PC-9 (cell line): ENCODE measurements around the gene STN1. TPM values are rescaled to one million over a fixed set of nuclear protein-coding genes. Genes with fewer than 3 reads are reported as not detected.

ENCODE experiments used
- BruUV-seq: library from RNA; stranded (reverse); fragments of 400-500 nt; replicated peaks from 2 replicates; lab custom pipeline; 2021; lab: Mats Ljungman, UMichigan
- CTCF ChIA-PET: fragments of 300-600 bp; sonication (Branson Sonifier 250); formaldehyde crosslinking; loops from one replicate; lab custom pipeline; 2022; ENCODE audit warnings: antibody characterized with exemption; lab: Charles Lee
- POLR2A ChIA-PET: fragments of 300-600 bp; sonication (Branson Sonifier 250); formaldehyde crosslinking; loops from one replicate; lab custom pipeline; 2022; ENCODE audit warnings: antibody characterized with exemption; ENCODE audit not compliant: unreplicated experiment; lab: Charles Lee
- DNase-seq, 2 experiments: peaks; one replicate each; pipeline versions ENCODE4 v3.0.0 to v3.0.0-alpha.2; 2015 to 2022; ENCODE audit warnings: mixed read lengths in 1 of 2
- H2AFZ ChIP-seq: fragments of 200-600 bp; sonication (generic); 2 replicates; pipeline ENCODE4 v1.8.1; 2017; ENCODE audit warnings: antibody characterized with exemption
- H3F3A ChIP-seq: fragments of 200-600 bp; sonication (generic); 2 replicates; pipeline ENCODE4 v1.8.1; 2017; ENCODE audit warnings: antibody characterized with exemption, mild to moderate bottlenecking, low read depth; ENCODE audit not compliant: insufficient read depth
- H3K27ac ChIP-seq: fragments of 200-600 bp; sonication (generic); 2 replicates; pipeline ENCODE4 v1.6.1; 2016; ENCODE audit warnings: mixed run types
- H3K27me3 ChIP-seq: fragments of 200-600 bp; sonication (generic); 2 replicates; pipeline ENCODE4 v1.6.1; 2016; ENCODE audit warnings: low read depth, mixed run types; ENCODE audit not compliant: insufficient read depth
- H3K36me3 ChIP-seq: fragments of 200-600 bp; sonication (generic); 2 replicates; pipeline ENCODE4 v1.6.1; 2016; ENCODE audit warnings: low read depth, mixed run types
- H3K4me1 ChIP-seq: fragments of 200-600 bp; sonication (generic); replicated peaks from 2 replicates; pipeline ENCODE4 v1.6.1; 2016; ENCODE audit warnings: mixed run types; ENCODE audit not compliant: insufficient read depth
- H3K4me2 ChIP-seq: fragments of 200-600 bp; sonication (generic); 2 replicates; pipeline ENCODE4 v1.6.1; 2017; ENCODE audit warnings: mixed run types
- H3K4me3 ChIP-seq: fragments of 200-600 bp; sonication (generic); 2 replicates; pipeline ENCODE4 v1.6.1; 2016; ENCODE audit warnings: mixed run types
- H3K79me2 ChIP-seq: fragments of 200-600 bp; sonication (generic); 2 replicates; pipeline ENCODE4 v1.6.1; 2017; ENCODE audit warnings: low read depth, mixed run types
- H3K9me2 ChIP-seq: fragments of 200-600 bp; sonication (generic); 2 replicates; pipeline ENCODE4 v1.8.1; 2017; ENCODE audit warnings: mild to moderate bottlenecking; ENCODE audit not compliant: insufficient read depth
- H3K9me3 ChIP-seq: fragments of 200-600 bp; sonication (generic); 2 replicates; pipeline ENCODE4 v1.8.1; 2016; ENCODE audit warnings: low read depth; ENCODE audit not compliant: insufficient read depth
- H4K20me1 ChIP-seq: fragments of 200-600 bp; sonication (generic); 2 replicates; pipeline ENCODE4 v1.8.1; 2017; ENCODE audit not compliant: insufficient read depth
- EZH2 ChIP-seq: fragments of 200-600 bp; sonication (generic); IDR thresholded peaks from 2 replicates; pipeline ENCODE4 v1.8.0; 2017; ENCODE audit warnings: antibody characterized with exemption, low read depth
- intact Hi-C: fragments of 100-400 bp; cut with micrococcal nuclease; formaldehyde crosslinking; loops from one replicate; pipeline ENCODE4 v1.10.0; 2022; ENCODE audit not compliant: unreplicated experiment
- total RNA-seq: library from RNA; stranded (reverse); gene quantifications from 2 replicates; pipeline ENCODE4 v1.2.3, GENCODE V29; 2021
- TF ChIP-seq, protein P1 (sequence below): fragments of 200-600 bp; sonication (generic); conservative IDR thresholded peaks from 2 replicates; pipeline ENCODE4 v1.6.1; 2017; ENCODE audit warnings: mixed run types, antibody characterized with exemption, mild to moderate bottlenecking, moderate library complexity

STN1 gene
- total RNA-seq, 1 experiment from 2014 or later, result 20.5 TPM

DNA sequence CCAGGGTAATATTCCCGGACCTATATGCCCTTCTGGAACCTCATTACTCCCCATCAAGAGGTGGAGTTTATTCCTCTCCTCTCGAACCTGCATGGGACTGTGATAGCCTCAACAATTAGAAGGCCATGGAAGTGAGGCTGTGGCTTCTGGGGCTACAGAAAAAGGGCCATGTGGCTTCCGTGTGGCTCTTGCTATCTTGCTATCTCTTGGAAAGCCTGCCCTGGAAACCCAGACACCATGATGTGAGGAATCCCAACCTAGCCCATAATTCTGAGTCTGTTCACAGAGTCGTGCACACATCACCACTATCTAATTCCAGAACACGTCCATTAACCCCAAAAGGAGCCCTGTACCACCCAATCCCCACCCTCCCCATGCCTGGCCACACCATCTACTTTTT lies 41.8 kb downstream of the STN1 start:
- POLR2A ChIA-PET, result no interaction called here
- H3K4me2 ChIP-seq, result no peak overlapping the region
- no peak overlapping the region for H3K27ac ChIP-seq
- peaks cover 21% of the 10 kb centered on the region for H3K4me1 ChIP-seq
- no TSS peak for BruUV-seq
- no peaks in the 10 kb centered on the region for H3K36me3 ChIP-seq
- H3F3A ChIP-seq, result peaks cover 12% of the 10 kb centered on the region; the same call in 1 of the 2 replicates
- CTCF ChIA-PET, result no interaction called here
- no peaks in the 10 kb centered on the region for H3K9me2 ChIP-seq
- H3K9me3 ChIP-seq, result no peaks in the 10 kb centered on the region
- TF ChIP-seq EZH2, result no peak
- TF ChIP-seq, protein P1, sequence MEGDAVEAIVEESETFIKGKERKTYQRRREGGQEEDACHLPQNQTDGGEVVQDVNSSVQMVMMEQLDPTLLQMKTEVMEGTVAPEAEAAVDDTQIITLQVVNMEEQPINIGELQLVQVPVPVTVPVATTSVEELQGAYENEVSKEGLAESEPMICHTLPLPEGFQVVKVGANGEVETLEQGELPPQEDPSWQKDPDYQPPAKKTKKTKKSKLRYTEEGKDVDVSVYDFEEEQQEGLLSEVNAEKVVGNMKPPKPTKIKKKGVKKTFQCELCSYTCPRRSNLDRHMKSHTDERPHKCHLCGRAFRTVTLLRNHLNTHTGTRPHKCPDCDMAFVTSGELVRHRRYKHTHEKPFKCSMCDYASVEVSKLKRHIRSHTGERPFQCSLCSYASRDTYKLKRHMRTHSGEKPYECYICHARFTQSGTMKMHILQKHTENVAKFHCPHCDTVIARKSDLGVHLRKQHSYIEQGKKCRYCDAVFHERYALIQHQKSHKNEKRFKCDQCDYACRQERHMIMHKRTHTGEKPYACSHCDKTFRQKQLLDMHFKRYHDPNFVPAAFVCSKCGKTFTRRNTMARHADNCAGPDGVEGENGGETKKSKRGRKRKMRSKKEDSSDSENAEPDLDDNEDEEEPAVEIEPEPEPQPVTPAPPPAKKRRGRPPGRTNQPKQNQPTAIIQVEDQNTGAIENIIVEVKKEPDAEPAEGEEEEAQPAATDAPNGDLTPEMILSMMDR, result no peak
- no peak for DNase-seq
- no peak overlapping the region for H3K4me3 ChIP-seq
- H3K27me3 ChIP-seq, result no peaks in the 10 kb centered on the region
- H2AFZ ChIP-seq, result no peak overlapping the region
- H3K79me2 ChIP-seq, result no peaks in the 10 kb centered on the region
- no peaks in the 10 kb centered on the region for H4K20me1 ChIP-seq
- intact Hi-C loops, result no loop called here

DNA sequence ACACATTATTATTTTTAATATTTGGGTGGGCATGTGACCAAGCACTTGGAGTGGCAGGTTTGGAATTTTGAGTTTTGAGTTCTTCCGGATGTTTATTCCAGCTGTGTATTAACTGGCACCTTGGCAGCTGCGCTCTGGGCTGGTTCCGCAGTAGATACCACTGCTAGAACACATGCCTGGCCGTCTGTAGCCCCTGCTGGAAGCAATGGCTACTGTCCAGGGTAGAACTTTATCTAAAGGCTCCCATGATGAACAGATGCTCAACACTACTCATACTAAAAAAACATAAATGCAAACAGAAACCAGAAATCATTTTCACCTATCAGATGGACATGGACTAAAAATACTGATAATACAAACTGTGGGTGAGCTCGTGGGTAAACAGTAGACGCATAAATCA lies 43.3 kb downstream of the STN1 start:
- no peak overlapping the region for H3K27ac ChIP-seq

DNA sequence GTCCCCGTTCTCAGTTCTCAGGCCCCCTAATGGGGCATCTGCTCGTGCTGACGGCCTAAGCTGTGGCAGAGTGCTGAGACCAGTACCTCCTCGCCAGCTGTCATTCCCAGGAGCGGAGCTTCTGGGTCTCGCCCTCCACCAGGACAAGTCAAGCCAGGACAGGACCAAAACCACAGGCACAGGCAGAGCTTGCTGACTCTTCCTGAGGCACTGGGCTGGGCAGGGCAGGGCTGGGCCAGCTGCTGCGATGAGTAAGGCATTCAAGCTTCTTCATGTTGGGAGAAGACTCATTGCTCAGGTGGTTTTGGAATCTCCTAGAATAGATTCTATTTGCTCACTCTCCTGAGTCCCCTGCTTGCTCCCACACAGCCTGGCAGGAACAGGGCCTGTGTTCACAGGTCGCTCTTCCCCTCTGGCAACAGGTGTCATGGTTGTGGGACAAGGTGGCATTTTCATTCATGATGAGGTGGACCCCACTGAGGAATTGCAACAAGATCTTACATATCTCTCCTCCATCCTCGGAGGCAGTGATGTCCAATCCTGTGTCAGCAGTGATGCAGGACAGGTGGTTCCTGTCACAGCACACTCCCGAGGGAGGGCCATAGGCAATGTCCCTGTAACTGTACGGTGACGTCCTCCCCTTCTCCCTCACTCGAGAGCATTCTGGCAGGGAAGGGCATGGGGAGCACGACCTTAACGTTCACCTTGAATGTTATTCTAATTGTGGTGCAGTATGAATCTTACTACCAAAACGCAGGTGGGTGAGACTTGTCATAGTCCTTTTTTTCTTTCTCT lies 45.6 kb downstream of the STN1 start:
- H3K4me2 ChIP-seq, result peak overlapping the region; percentile 63
- no peaks in the 10 kb centered on the region for H3K79me2 ChIP-seq
- H4K20me1 ChIP-seq, result no peaks in the 10 kb centered on the region
- POLR2A ChIA-PET, result interaction anchor here (0.5 kb wide), 1 partner anchor 14 kb away, joined by 8 read pairs; no protein-coding TSS in a partner anchor
- peak; percentile 64 to 85 for DNase-seq
- no peaks in the 10 kb centered on the region for H3K27me3 ChIP-seq
- H3K27ac ChIP-seq, result peak overlapping the region; percentile 82; the same call in 1 of the 2 replicates
- no peaks in the 10 kb centered on the region for H3K9me2 ChIP-seq
- intact Hi-C loops, result no loop called here
- BruUV-seq, result no TSS peak
- peaks cover 24% of the 10 kb centered on the region; the same call in 1 of the 2 replicates for H3F3A ChIP-seq
- no peak for TF ChIP-seq EZH2
- TF ChIP-seq, protein P1, result no peak
- H3K36me3 ChIP-seq, result no peaks in the 10 kb centered on the region
- no peak overlapping the region for H2AFZ ChIP-seq
- no peak overlapping the region for H3K4me3 ChIP-seq
- H3K9me3 ChIP-seq, result no peaks in the 10 kb centered on the region
- H3K4me1 ChIP-seq, result peaks cover 36% of the 10 kb centered on the region
- CTCF ChIA-PET, result interaction anchor here (1.0 kb wide), 1 partner anchor 16 kb away, joined by 5 read pairs; no protein-coding TSS in a partner anchor

More for the DNA sequence above, 43.3 kb downstream of the STN1 start:
- Histone ChIP-seq H3K79me2 (no peaks in the 10 kb centered on the region), H2AFZ (no peak overlapping the region), H3K9me2 (no peaks in the 10 kb centered on the region), H3K9me3 (no peaks in the 10 kb centered on the region), H3K4me1 (peaks cover 35% of the 10 kb centered on the region), H3K36me3 (no peaks in the 10 kb centered on the region), H3K27me3 (no peaks in the 10 kb centered on the region), H3F3A (peaks cover 24% of the 10 kb centered on the region; the same call in 1 of the 2 replicates), H3K4me2 (no peak overlapping the region), H3K4me3 (no peak overlapping the region), H4K20me1 (no peaks in the 10 kb centered on the region)
- ChIA-PET POLR2A (no interaction called here), CTCF (no interaction called here)
- no peak for TF ChIP-seq EZH2
- TF ChIP-seq, protein P1, result no peak
- intact Hi-C loops, result no loop called here
- BruUV-seq, result no TSS peak
- no peak for DNase-seq
